Testis (tissue), 3 donors: ENCODE results near the gene MAIP1. TPM values are rescaled to one million over a fixed set of nuclear protein-coding genes. Genes with fewer than 3 reads are reported as not detected.

Experiments used
- DNase-seq: peaks from one replicate; pipeline ENCODE4 v3.0.0-alpha.2; 2019
- H3K27ac ChIP-seq, 2 donors: fragments of 200-600 bp; sonication (generic); one replicate each; pipeline ENCODE4 v1.5.1; 2019
- H3K27me3 ChIP-seq: fragments of 200-600 bp; sonication (generic); one replicate; pipeline ENCODE4 v1.5.1; 2019
- H3K36me3 ChIP-seq: fragments of 200-600 bp; sonication (generic); one replicate; pipeline ENCODE4 v1.5.1; 2017; ENCODE audit warnings: low read depth; ENCODE audit errors: missing control alignments
- H3K4me1 ChIP-seq: fragments of 200-600 bp; sonication (generic); one replicate; pipeline ENCODE4 v1.5.1; 2019
- H3K4me3 ChIP-seq, 2 donors: fragments of 200-600 bp; sonication (generic); one replicate each; pipeline ENCODE4 v1.5.1; 2017 to 2019
- H3K9me3 ChIP-seq: fragments of 200-600 bp; sonication (generic); one replicate; pipeline ENCODE4 v1.5.1; 2017
- POLR2A ChIP-seq: fragments of 450-650 bp; IDR thresholded peaks from one replicate; pipeline ENCODE4 v1.6.1; 2017; ENCODE audit warnings: antibody characterized with exemption, mild to moderate bottlenecking, moderate library complexity
- WGBS, 2 donors: methylation state at CpG; one replicate each; pipeline ENCODE4 v1.1.5; 2018; 5-methylcytosine and 5-hydroxymethylcytosine counted together
- intact Hi-C: fragments of 100-400 bp; cut with DNase I; formaldehyde crosslinking; loops from one replicate; pipeline ENCODE4 v1.15.1; 2023; ENCODE audit warnings: low total_unique reads
- polyA plus RNA-seq: library from polyadenylated mRNA; stranded (reverse); fragments of 350-450 nt; fragmentation: Illumina TruSeq; extraction: RNeasy Lipid Tissue Mini Kit (QIAGEN cat#74804); gene quantifications from one replicate; pipeline ENCODE4 v1.2.3, GENCODE V29; 2014; ENCODE audit warnings: low read depth, low replicate concordance; ENCODE audit not compliant: insufficient read depth
- total RNA-seq, 2 donors: library from RNA; depleted of rRNA; stranded (reverse); fragments of >200 nt; gene quantifications; one replicate each; pipeline ENCODE4 v1.2.3, GENCODE V29; 2016
- TF ChIP-seq, protein P1 (sequence below), 3 experiments: fragments of 450-650 bp in 2 of 3; fragments of 200-600 bp in 1 of 3; sonication (generic) in 1 of 3; IDR thresholded peaks; one replicate each; pipeline ENCODE4 v1.5.1; 2016 to 2019; ENCODE audit warnings: antibody characterized with exemption in 3 of 3, mild to moderate bottlenecking in 2 of 3, moderate library complexity in 1 of 3

Gene MAIP1
- total and polyA plus RNA-seq, 3 donors from 2014 or later: 13.6 to 18.7 (median 16.6) TPM

DNA sequence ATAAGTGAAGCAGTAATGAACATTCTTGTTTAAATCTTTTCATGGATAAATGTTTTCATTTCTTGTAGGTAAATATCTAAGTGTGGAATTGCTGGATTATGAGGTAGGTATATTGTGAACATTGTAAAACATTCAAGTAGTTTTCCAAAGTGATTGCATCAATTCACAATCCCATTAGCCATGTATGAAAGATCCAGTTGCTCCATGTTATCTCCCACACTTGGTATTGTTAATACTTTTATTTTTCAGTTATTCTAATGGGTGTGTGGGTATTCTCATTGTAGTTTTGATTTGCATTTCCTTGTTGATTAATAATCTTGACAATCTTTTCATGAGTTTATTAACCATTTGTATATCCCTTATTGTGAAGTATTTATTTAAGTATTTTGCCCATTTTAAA is 50.3 kb downstream of the MAIP1 start:
- no peaks in the 10 kb centered on the region for H3K9me3 ChIP-seq
- intact Hi-C loops: no loop called here
- no peaks in the 10 kb centered on the region for H3K27me3 ChIP-seq
- TF ChIP-seq, protein P1, sequence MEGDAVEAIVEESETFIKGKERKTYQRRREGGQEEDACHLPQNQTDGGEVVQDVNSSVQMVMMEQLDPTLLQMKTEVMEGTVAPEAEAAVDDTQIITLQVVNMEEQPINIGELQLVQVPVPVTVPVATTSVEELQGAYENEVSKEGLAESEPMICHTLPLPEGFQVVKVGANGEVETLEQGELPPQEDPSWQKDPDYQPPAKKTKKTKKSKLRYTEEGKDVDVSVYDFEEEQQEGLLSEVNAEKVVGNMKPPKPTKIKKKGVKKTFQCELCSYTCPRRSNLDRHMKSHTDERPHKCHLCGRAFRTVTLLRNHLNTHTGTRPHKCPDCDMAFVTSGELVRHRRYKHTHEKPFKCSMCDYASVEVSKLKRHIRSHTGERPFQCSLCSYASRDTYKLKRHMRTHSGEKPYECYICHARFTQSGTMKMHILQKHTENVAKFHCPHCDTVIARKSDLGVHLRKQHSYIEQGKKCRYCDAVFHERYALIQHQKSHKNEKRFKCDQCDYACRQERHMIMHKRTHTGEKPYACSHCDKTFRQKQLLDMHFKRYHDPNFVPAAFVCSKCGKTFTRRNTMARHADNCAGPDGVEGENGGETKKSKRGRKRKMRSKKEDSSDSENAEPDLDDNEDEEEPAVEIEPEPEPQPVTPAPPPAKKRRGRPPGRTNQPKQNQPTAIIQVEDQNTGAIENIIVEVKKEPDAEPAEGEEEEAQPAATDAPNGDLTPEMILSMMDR (IDR thresholded peaks at IDR 0.05): no peak
- TF ChIP-seq POLR2A: no peak
- peaks cover 4% of the 10 kb centered on the region for H3K4me1 ChIP-seq
- H3K36me3 ChIP-seq: no peaks in the 10 kb centered on the region
- H3K4me3 ChIP-seq: no peak overlapping the region
- no peak for DNase-seq
- H3K27ac ChIP-seq: no peak overlapping the region

DNA sequence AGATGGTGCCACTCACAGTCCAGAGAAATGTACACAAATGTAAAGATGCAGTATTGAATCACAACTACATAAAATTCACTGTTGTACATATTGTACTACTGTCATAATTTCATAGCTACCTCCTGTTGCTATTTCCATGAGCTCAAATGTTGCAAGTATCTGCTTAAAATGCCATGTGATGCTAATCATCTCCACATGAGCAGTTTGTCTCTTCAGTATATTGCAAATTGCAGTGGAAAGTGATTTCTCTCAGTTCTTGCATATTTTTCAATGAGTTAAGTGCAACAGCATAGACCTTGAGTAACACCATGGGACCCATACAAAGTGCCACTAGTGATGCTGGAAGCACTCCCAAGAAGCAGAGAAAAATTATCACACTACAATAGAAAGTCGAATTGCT is 51.9 kb downstream of the MAIP1 start:
- intact Hi-C loops: no loop called here
- H3K4me1 ChIP-seq: peaks cover 4% of the 10 kb centered on the region

DNA sequence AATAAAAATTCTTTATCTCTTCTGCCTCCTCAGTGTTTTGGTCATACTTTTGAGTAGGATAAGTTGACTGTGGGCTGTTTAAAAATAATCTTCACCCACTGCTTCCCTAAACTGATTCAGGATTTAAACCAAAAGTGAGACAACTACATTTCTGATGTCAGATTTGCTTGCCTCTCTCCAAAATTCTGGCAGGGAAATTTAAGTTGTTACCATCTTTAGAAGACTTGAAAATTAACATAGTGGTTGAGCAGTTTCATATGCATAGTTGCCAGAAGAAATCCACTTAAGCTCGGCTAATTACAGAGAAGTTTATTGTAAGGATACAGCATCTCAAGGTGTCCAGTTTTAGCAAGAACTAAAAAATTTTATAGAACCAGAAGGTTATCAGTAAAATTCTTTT is 57.0 kb downstream of the MAIP1 start:
- no peaks in the 10 kb centered on the region for H3K36me3 ChIP-seq
- intact Hi-C loops: no loop called here
- no peaks in the 10 kb centered on the region for H3K4me1 ChIP-seq
- H3K9me3 ChIP-seq: no peaks in the 10 kb centered on the region
- H3K27ac ChIP-seq: no peak overlapping the region
- no peak for TF ChIP-seq POLR2A
- TF ChIP-seq, protein P1 (IDR thresholded peaks at IDR 0.05): no peak
- 93 to 100% methylated on average over 1 of the region's 1 CpG for WGBS, 2 donors
- no peak overlapping the region for H3K4me3 ChIP-seq
- DNase-seq: no peak
- no peaks in the 10 kb centered on the region for H3K27me3 ChIP-seq

More for the DNA sequence above, 51.9 kb downstream of the MAIP1 start:
- DNase-seq: no peak
- WGBS, 2 donors: 79 to 86% methylated on average over 1 of the region's 1 CpG
- no peaks in the 10 kb centered on the region for H3K9me3 ChIP-seq
- TF ChIP-seq, protein P1 (IDR thresholded peaks at IDR 0.05): no peak
- no peak for TF ChIP-seq POLR2A
- no peaks in the 10 kb centered on the region for H3K36me3 ChIP-seq
- no peaks in the 10 kb centered on the region for H3K27me3 ChIP-seq
- no peak overlapping the region for H3K27ac ChIP-seq
- no peak overlapping the region for H3K4me3 ChIP-seq

Other genes starting within 250 kb of the MAIP1 start
- 1 to 10 TPM; 9.7 TPM for gene FTCDNL1, start 104.4 kb upstream of the MAIP1 start, total RNA-seq
- gene FTCDNL1, start 104.4 kb upstream of the MAIP1 start, polyA plus RNA-seq: 1.5 TPM
- gene C2orf69, start 44.3 kb upstream of the MAIP1 start, total RNA-seq: 10 to 100 TPM; 16.8 to 21.7 TPM
- 19.8 TPM for gene C2orf69, start 44.3 kb upstream of the MAIP1 start, polyA plus RNA-seq
- 10 to 100 TPM; 17.2 to 18.0 TPM for gene TYW5, start 91 bp upstream of the MAIP1 start, total RNA-seq
- gene TYW5, start 91 bp upstream of the MAIP1 start, polyA plus RNA-seq: 5.3 TPM